Rectal smooth muscle tissue (tissue), 1 donor: ENCODE data around the gene FOXP1.

Experiments used
- H3K27ac ChIP-seq: one replicate; pipeline ENCODE4 v1.7.0; 2013; ENCODE audit warnings: low read depth, low read length, inconsistent platforms
- H3K27me3 ChIP-seq: one replicate; pipeline ENCODE4 v1.7.0; 2013; ENCODE audit warnings: low read length; ENCODE audit not compliant: control insufficient read depth, insufficient read depth
- H3K36me3 ChIP-seq: one replicate; pipeline ENCODE4 v1.7.0; 2013; ENCODE audit warnings: low read length; ENCODE audit not compliant: control insufficient read depth, insufficient read depth
- H3K4me1 ChIP-seq: one replicate; pipeline ENCODE4 v1.7.0; 2013; ENCODE audit warnings: low read length; ENCODE audit not compliant: control insufficient read depth, insufficient read depth
- H3K4me3 ChIP-seq: one replicate; pipeline ENCODE4 v1.7.0; 2013; ENCODE audit warnings: low read length
- H3K9ac ChIP-seq: one replicate; pipeline ENCODE4 v1.7.0; 2013; ENCODE audit warnings: low read length

The FOXP1 gene

DNA sequence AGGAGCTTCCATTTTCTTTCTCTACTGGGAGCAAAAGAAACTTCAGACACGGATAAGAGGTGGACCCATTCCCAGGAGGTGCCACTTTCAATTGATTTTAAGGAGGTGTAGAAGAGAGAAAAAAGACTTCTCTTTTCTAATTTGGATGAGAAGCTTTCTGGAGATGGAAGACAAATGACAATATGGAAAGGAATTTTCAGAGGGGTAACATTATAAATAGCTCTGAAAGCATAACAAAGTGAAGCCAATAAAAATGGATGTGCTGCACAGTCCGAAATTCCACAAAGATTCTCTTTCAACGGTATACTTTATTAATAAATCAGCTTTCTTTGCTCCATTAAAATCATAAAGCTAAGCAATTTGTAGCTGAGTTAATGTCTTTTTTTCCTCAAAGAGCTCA lies 663.9 kb downstream of the FOXP1 start:
- Histone ChIP-seq H3K36me3 (no peaks in the 10 kb centered on the region), H3K4me3 (no peak overlapping the region)

DNA sequence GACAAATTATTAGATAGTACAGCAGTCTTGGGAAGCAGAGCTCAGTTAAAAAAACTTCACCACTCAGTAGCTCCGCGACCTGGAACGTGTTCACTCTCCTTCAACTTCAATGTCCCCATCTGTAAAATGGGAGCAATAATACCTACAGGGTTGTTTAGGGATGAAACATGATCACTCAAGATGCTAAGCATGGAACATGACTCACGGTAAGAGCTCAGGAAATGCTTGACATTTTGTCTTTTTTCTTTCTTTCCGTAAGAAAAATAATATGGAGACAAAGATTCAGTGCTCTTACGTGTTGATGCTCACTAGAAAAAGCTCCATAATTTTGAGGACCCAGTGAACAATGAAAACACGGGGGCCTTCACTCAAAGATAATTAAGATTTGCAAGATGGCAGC lies 664.4 kb downstream of the FOXP1 start:
- Histone ChIP-seq H3K27ac (no peak overlapping the region), H3K36me3 (no peaks in the 10 kb centered on the region), H3K9ac (no peak overlapping the region), H3K4me3 (no peak overlapping the region), H3K27me3 (no peaks in the 10 kb centered on the region), H3K4me1 (no peaks in the 10 kb centered on the region)

More for the DNA sequence above, 663.9 kb downstream of the FOXP1 start:
- Histone ChIP-seq H3K27ac (no peak overlapping the region), H3K27me3 (no peaks in the 10 kb centered on the region), H3K4me1 (no peaks in the 10 kb centered on the region), H3K9ac (no peak overlapping the region)

DNA sequence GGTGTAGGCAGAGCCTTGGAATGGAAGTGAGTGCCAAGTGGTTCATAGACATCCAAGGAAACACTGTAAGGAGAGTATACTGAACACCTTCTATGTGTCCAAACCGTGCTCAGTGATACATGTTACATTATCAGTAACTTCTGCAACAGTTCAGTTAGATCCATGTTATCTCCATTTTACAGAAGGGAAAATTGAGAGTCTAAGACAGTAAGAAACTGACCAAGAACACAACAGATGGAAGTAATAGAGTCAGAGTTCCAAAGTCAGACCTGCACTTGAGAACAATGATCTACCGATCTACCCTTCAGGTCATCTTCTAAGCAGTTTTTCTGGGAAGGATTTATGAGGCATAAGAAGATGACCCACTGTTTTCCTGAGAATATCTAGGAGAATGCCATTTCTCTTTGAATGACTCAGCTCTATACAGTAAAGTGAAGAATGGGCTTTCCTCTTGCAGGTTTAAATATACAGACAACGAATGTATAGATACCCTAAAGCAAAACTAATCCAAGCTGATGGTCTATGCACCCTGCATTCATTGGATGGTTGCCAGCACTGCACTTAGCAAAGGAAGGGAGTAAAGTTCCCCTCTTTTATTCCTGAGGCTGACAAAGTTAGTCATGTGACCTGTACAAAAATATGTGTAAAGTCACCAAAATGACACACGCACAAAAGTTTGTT lies 667.0 kb downstream of the FOXP1 start:
- H3K27ac ChIP-seq: no peak overlapping the region
- no peak overlapping the region for H3K4me3 ChIP-seq
- no peaks in the 10 kb centered on the region for H3K27me3 ChIP-seq
- no peaks in the 10 kb centered on the region for H3K36me3 ChIP-seq
- H3K4me1 ChIP-seq: no peaks in the 10 kb centered on the region
- H3K9ac ChIP-seq: no peak overlapping the region

DNA sequence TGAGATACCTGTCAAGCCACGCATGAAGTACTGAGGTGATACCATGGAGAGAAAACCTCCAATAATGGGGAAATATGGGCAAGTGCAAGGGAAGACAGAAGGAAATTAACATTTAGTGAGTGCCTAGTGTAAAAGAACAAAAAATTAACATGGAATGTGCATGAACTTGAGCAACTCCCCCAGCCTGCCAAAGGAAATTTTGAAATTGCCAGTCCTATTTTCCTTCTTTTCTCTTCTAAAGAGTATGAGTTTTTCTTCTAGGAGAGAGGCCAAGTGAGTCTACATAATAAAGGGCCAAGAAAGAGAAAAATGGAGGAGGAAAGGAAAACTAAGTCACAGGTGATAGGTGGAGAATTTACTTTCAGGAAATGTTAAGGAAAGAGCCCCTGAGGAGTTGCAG lies 668.7 kb downstream of the FOXP1 start:
- Histone ChIP-seq H3K4me3 (no peak overlapping the region), H3K27me3 (no peaks in the 10 kb centered on the region), H3K4me1 (no peaks in the 10 kb centered on the region), H3K36me3 (no peaks in the 10 kb centered on the region), H3K27ac (no peak overlapping the region), H3K9ac (no peak overlapping the region)

DNA sequence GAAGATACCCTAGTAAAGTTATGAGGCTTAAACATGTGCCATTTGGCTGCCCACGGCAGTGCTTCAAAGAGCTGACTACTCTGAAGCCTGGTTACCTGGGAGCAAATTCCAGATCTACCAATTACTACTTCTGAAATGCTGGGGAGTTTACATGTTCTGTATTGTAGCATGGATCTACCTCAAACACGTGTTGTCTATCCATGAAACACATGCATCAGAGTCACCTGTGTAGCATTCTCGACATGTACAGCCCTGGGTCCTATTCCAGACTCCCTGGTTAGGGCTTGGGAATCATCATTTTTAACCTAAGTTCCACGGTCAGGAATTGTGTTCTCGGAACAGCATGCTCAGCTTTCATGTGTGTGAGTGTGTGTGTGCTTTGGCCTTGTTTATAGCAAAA lies 671.8 kb downstream of the FOXP1 start:
- Histone ChIP-seq H3K36me3 (no peaks in the 10 kb centered on the region), H3K27me3 (no peaks in the 10 kb centered on the region)

DNA sequence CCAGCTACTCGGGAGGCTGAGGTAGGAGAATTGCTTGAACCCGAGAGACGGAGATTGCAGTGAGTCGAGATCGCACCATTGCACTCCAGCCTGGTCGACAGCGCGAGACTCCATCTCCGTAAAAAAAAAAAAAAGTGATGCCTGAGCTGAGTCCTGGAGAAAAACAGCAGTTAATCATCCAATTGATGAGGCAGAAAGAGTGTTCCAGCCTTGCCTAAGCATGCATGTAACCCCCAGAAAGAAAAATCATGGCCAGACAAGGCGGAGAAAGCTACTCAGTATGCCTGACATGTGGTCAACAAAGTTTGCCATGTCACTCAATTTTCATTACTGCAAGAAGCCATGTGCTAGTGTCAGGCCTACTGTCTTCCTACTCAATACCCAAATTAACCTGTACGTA lies 678.0 kb downstream of the FOXP1 start:
- no peak overlapping the region for H3K9ac ChIP-seq
- no peaks in the 10 kb centered on the region for H3K27me3 ChIP-seq
- H3K4me3 ChIP-seq: no peak overlapping the region

More for the DNA sequence above, 671.8 kb downstream of the FOXP1 start:
- Histone ChIP-seq H3K9ac (no peak overlapping the region), H3K4me1 (no peaks in the 10 kb centered on the region), H3K4me3 (no peak overlapping the region), H3K27ac (no peak overlapping the region)

More for the DNA sequence above, 678.0 kb downstream of the FOXP1 start:
- no peak overlapping the region for H3K27ac ChIP-seq
- no peaks in the 10 kb centered on the region for H3K36me3 ChIP-seq
- H3K4me1 ChIP-seq: no peaks in the 10 kb centered on the region
